Large intestine (tissue), 3 donors: ENCODE measurements around the gene ATP2C1. TPM values are rescaled to one million over a fixed set of nuclear protein-coding genes. Genes with fewer than 3 reads are reported as not detected.
"Not testable (repeated sequence)": the region's sequence is repeated elsewhere in the genome, so short reads cannot be mapped to it uniquely, and the experiment has no call there.

Source experiments
- DNase-seq, 2 donors: peaks; one replicate each; pipeline versions ENCODE4 v3.0.0 to v3.0.0-alpha.2; 2013
- H3K27ac ChIP-seq: one replicate; pipeline ENCODE4 v1.5.1; 2013; ENCODE audit warnings: low read length
- H3K27me3 ChIP-seq: 2 replicates; pipeline ENCODE4 v1.6.1; 2013; ENCODE audit warnings: low read length; ENCODE audit not compliant: control insufficient read depth, insufficient read depth
- H3K36me3 ChIP-seq: 2 replicates; pipeline ENCODE4 v1.6.1; 2013; ENCODE audit warnings: low read length; ENCODE audit not compliant: control insufficient read depth, insufficient read depth
- H3K4me1 ChIP-seq: one replicate; pipeline ENCODE4 v1.6.1; 2013; ENCODE audit warnings: low read length; ENCODE audit not compliant: control insufficient read depth, insufficient read depth
- H3K4me3 ChIP-seq: one replicate; pipeline ENCODE4 v1.5.1; 2013; ENCODE audit warnings: low read length
- H3K9me3 ChIP-seq: one replicate; pipeline ENCODE4 v1.6.1; 2013; ENCODE audit warnings: mild to moderate bottlenecking, low read depth, low read length, moderate library complexity; ENCODE audit not compliant: control insufficient read depth
- WGBS: methylation state at CpG from one replicate; pipeline ENCODE4 v1.1.5; 2013; ENCODE audit warnings: low lambda C conversion rate; ENCODE audit not compliant: insufficient coverage; 5-methylcytosine and 5-hydroxymethylcytosine counted together
- polyA plus RNA-seq: library from polyadenylated mRNA; unstranded; fragments of 120-200 nt; gene quantifications from one replicate; pipeline ENCODE4 v1.2.1, GENCODE V29; 2013

The ATP2C1 gene
- polyA plus RNA-seq, 1 donor = 66.5 TPM

GRCh38 chr3:131036200-131036816 lies 142.4 kb downstream of the ATP2C1 start:
- Histone ChIP-seq H3K27ac (no peak overlapping the region), H3K36me3 (peaks cover 2% of the 10 kb centered on the region), H3K27me3 (no peaks in the 10 kb centered on the region), H3K4me3 (no peak overlapping the region), H3K9me3 (peaks cover 3% of the 10 kb centered on the region), H3K4me1 (no peaks in the 10 kb centered on the region)
- DNase-seq = no peak
- 60% methylated on average over 1 of the region's 1 CpG for WGBS

GRCh38 chr3:131036986-131037385 lies 143.1 kb downstream of the ATP2C1 start:
- WGBS = no CpG with 5 or more reads among the region's 5 CpGs
- no peak overlapping the region for H3K27ac ChIP-seq
- H3K9me3 ChIP-seq = peaks cover 8% of the 10 kb centered on the region
- H3K4me3 ChIP-seq = no peak overlapping the region
- no peak for DNase-seq
- no peaks in the 10 kb centered on the region for H3K4me1 ChIP-seq
- peaks cover 4% of the 10 kb centered on the region for H3K36me3 ChIP-seq
- no peaks in the 10 kb centered on the region for H3K27me3 ChIP-seq

- Histone ChIP-seq H3K4me3 (no peak overlapping the region), H3K27ac (no peak overlapping the region), H3K36me3 (peaks cover 6% of the 10 kb centered on the region), H3K27me3 (no peaks in the 10 kb centered on the region), H3K9me3 (peaks cover 9% of the 10 kb centered on the region), H3K4me1 (no peaks in the 10 kb centered on the region)
- 92% methylated on average over 2 of the region's 2 CpGs for WGBS
- no peak for DNase-seq
These were observed 144.4 kb downstream of the ATP2C1 start for GRCh38 chr3:131038326-131038725.

GRCh38 chr3:131042271-131042985 lies 148.5 kb downstream of the ATP2C1 start:
- no CpG with 5 or more reads among the region's 10 CpGs for WGBS
- not testable (repeated sequence) for DNase-seq, H3K36me3 ChIP-seq, H3K27ac ChIP-seq, H3K4me3 ChIP-seq, H3K27me3 ChIP-seq, H3K4me1 ChIP-seq
- H3K9me3 ChIP-seq = peaks cover 13% of the 10 kb centered on the region

GRCh38 chr3:131047582-131047981 lies 153.7 kb downstream of the ATP2C1 start:
- Histone ChIP-seq H3K9me3 (peaks cover 4% of the 10 kb centered on the region), H3K36me3 (no peaks in the 10 kb centered on the region), H3K4me3 (no peak overlapping the region), H3K27ac (no peak overlapping the region), H3K4me1 (no peaks in the 10 kb centered on the region), H3K27me3 (no peaks in the 10 kb centered on the region)
- no peak for DNase-seq
- WGBS = no CpG with 5 or more reads among the region's 2 CpGs

- H3K27me3 ChIP-seq = no peaks in the 10 kb centered on the region
- H3K36me3 ChIP-seq = no peaks in the 10 kb centered on the region
- whole genome bisulfite sequencing = no CpG with 5 or more reads among the region's 7 CpGs
- peaks cover 4% of the 10 kb centered on the region for H3K9me3 ChIP-seq
- no peaks in the 10 kb centered on the region for H3K4me1 ChIP-seq
- no peak for DNase-seq
- no peak overlapping the region for H3K4me3 ChIP-seq
- no peak overlapping the region for H3K27ac ChIP-seq
These were observed 154.1 kb downstream of the ATP2C1 start for GRCh38 chr3:131048030-131048429.

- WGBS = no CpG with 5 or more reads among the region's 3 CpGs
These were observed 156.1 kb downstream of the ATP2C1 start for GRCh38 chr3:131050001-131050400.

GRCh38 chr3:131053043-131053859 lies 159.4 kb downstream of the ATP2C1 start:
- no peak for DNase-seq
- Histone ChIP-seq H3K27ac (no peak overlapping the region), H3K27me3 (no peaks in the 10 kb centered on the region), H3K36me3 (no peaks in the 10 kb centered on the region), H3K4me1 (no peaks in the 10 kb centered on the region), H3K9me3 (no peaks in the 10 kb centered on the region), H3K4me3 (no peak overlapping the region)
- 90% methylated on average over 2 of the region's 3 CpGs for WGBS

More at GRCh38 chr3:131050001-131050400, 156.1 kb downstream of the ATP2C1 start:
- Histone ChIP-seq H3K4me3 (no peak overlapping the region), H3K27me3 (no peaks in the 10 kb centered on the region), H3K36me3 (no peaks in the 10 kb centered on the region), H3K27ac (no peak overlapping the region), H3K4me1 (no peaks in the 10 kb centered on the region), H3K9me3 (peaks cover under 1% of the 10 kb centered on the region)
- DNase-seq = no peak
